ENCODE measurements around the gene DYNLT1. TPM values are rescaled to one million over a fixed set of nuclear protein-coding genes. Genes with fewer than 3 reads are reported as not detected.

The DYNLT1 gene
- total and polyA plus RNA-seq, 2 of the 4 experiments (the other 2 are of a cell fraction) = 235 to 349 TPM

DNA sequence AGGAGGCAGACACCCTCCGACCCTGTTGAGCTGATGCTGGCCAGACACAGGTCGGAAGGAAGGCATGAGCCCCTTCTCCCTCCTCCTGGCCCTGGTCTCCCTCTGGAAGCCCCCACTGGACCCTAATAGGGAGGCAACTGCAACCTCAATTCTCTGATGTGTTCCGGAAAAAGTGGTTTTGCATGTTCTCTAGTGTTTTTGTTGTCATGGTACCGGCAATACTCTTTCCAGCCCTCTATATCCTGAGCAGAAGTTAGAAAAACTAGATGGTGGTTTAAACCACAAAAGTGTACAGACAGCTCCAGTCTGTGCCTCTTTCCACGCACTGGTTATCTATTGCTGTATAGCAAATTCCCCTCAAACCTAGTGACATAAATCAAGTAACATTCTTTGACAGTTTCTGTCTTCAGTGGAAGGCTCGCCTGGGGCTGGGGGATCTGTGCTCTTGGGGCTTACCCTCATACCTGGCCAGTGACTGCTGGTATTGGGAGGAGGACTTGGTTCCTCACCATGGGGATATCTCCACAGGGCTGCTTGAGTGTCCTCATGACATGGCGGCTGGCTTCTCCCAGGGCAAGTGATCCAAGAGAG, 42.3 kb upstream of the DYNLT1 start:
- no peak overlapping the region for H3K23ac ChIP-seq (ENCODE audit: low read depth, low read length)
- H4K91ac ChIP-seq (ENCODE audit: insufficient read depth, low read depth, low read length) = no peak overlapping the region
- H3K36me3 ChIP-seq (ENCODE audit: control insufficient read depth, insufficient read depth, low read length) = no peaks in the 10 kb centered on the region
- BruUV-seq (replicated peaks) = no TSS peak
- no peak overlapping the region for H4K5ac ChIP-seq (ENCODE audit: low read depth, low read length)
- CTCF ChIA-PET = no interaction called here
- TF ChIP-seq NFE2L2 (IDR thresholded peaks at IDR 0.05; ENCODE audit: low read depth, low read length) = no peak
- TF ChIP-seq RAD21 (IDR thresholded peaks at IDR 0.05; ENCODE audit: low read length) = no peak
- TF ChIP-seq POLR2A (IDR thresholded peaks at IDR 0.05; ENCODE audit: low read depth, low read length) = no peak
- no peak for TF ChIP-seq RFX5 (IDR thresholded peaks at IDR 0.05; ENCODE audit: low read depth, low read length)
- no peak for TF ChIP-seq RCOR1 (IDR thresholded peaks at IDR 0.05; ENCODE audit: insufficient replicate concordance, low read length)
- no peak for TF ChIP-seq MXI1 (IDR thresholded peaks at IDR 0.05; ENCODE audit: borderline replicate concordance, low read depth, low read length)
- no peak for TF ChIP-seq CEBPB (IDR thresholded peaks at IDR 0.05; ENCODE audit: low read depth, low read length)
- TF ChIP-seq FOS (IDR thresholded peaks at IDR 0.05; ENCODE audit: low read depth, low read length) = no peak
- no peak for TF ChIP-seq MAFK (IDR thresholded peaks at IDR 0.05; ENCODE audit: low read depth, low read length)
- no peak for TF ChIP-seq CHD1 (IDR thresholded peaks at IDR 0.05; ENCODE audit: low read depth, low read length)
- no peak for TF ChIP-seq SMC3 (IDR thresholded peaks at IDR 0.05; ENCODE audit: low read depth, low read length)
- no peak for TF ChIP-seq USF2 (IDR thresholded peaks at IDR 0.05; ENCODE audit: low read depth, low read length)
- TF ChIP-seq, protein P1, sequence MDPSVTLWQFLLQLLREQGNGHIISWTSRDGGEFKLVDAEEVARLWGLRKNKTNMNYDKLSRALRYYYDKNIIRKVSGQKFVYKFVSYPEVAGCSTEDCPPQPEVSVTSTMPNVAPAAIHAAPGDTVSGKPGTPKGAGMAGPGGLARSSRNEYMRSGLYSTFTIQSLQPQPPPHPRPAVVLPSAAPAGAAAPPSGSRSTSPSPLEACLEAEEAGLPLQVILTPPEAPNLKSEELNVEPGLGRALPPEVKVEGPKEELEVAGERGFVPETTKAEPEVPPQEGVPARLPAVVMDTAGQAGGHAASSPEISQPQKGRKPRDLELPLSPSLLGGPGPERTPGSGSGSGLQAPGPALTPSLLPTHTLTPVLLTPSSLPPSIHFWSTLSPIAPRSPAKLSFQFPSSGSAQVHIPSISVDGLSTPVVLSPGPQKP (IDR thresholded peaks at IDR 0.05; ENCODE audit: borderline replicate concordance, low read depth, low read length) = no peak
- POLR2A ChIA-PET (ENCODE audit: unreplicated experiment) = no interaction called here
- no peaks in the 10 kb centered on the region for H3K79me1 ChIP-seq (ENCODE audit: low read depth in 1 of 2, low read length in 2 of 2)
- in situ Hi-C loops (cut with MboI; ENCODE audit: low sequenced_read_pairs) (no loop called here), intact Hi-C loops (cut with micrococcal nuclease) (no loop called here), dilution Hi-C loops (cut with HindIII; ENCODE audit: low sequenced_read_pairs, unreplicated experiment) (no loop called here)
- no peak overlapping the region for H2BK120ac ChIP-seq (ENCODE audit: low read depth, low read length)
- H3K4me2 ChIP-seq (ENCODE audit: low read depth, low read length) = no peak overlapping the region
- no peaks in the 10 kb centered on the region for H4K20me1 ChIP-seq (ENCODE audit: insufficient read depth, low read length)
- no peaks in the 10 kb centered on the region for H3K9me3 ChIP-seq (ENCODE audit: control insufficient read depth, insufficient read depth, low read length)
- no peak overlapping the region for H3K14ac ChIP-seq (replicated peaks; ENCODE audit: low read depth, low read length)
- H2AFZ ChIP-seq (replicated peaks; ENCODE audit: low read length, poor library complexity) = no peak overlapping the region
- no peak overlapping the region for H3K18ac ChIP-seq (ENCODE audit: low read depth, low read length)
- H2AK9ac ChIP-seq (replicated peaks; ENCODE audit: low read depth, low read length, poor library complexity) = no peak overlapping the region
- H3K4me1 ChIP-seq (ENCODE audit: control insufficient read depth, insufficient read depth, low read length) = peaks cover 2% of the 10 kb centered on the region; the same call in 1 of the 2 replicates
- no peak overlapping the region for H2BK5ac ChIP-seq (ENCODE audit: low read depth, low read length, poor library complexity, severe bottlenecking)
- DNase-seq = no peak
- no peak overlapping the region for H4K8ac ChIP-seq (ENCODE audit: low read depth in 2 of 2, low read length in 2 of 2)
- H3K4me3 ChIP-seq (ENCODE audit: insufficient read depth, low read depth, low read length) = no peak overlapping the region
- no peak overlapping the region for H2BK15ac ChIP-seq (ENCODE audit: low read depth, low read length)
- no peak overlapping the region for H2AK5ac ChIP-seq (ENCODE audit: low read depth, low read length)
- no peak overlapping the region for H3K4ac ChIP-seq (ENCODE audit: low read depth, low read length)
- H3K9ac ChIP-seq (ENCODE audit: low read depth, low read length) = no peak overlapping the region
- no peaks in the 10 kb centered on the region for H3K9me1 ChIP-seq (ENCODE audit: insufficient read depth, low read length)
- no peak overlapping the region for H2BK20ac ChIP-seq (ENCODE audit: low read depth, low read length)
- no peak overlapping the region for H3K27ac ChIP-seq (ENCODE audit: insufficient read depth, low read length)
- WGBS, 2 experiments (ENCODE audit: extremely low coverage in 2 of 2, insufficient read length in 1 of 2) = 79% methylated on average over 2 of the region's 7 CpGs; no CpG with 5 or more reads in 1 of the 2 experiments
- no peak for ATAC-seq (ENCODE audit: low read depth)
- no peaks in the 10 kb centered on the region for H3K27me3 ChIP-seq (ENCODE audit: control insufficient read depth, insufficient read depth, low read length)
- H3K56ac ChIP-seq (ENCODE audit: extremely low read depth, insufficient read depth, low read length) = no peak overlapping the region

All from IMR-90 (cell line).